Type B pancreatic cell (in vitro differentiated cells): ENCODE measurements around the gene MAPK8IP3. TPM values are rescaled to one million over a fixed set of nuclear protein-coding genes. Genes with fewer than 3 reads are reported as not detected.

ENCODE experiments used
- DNase-seq: peaks from one replicate; pipeline ENCODE4 v3.0.0; 2021; ENCODE audit warnings: mixed read lengths; ENCODE audit not compliant: unreplicated experiment; ENCODE audit errors: extremely low spot score
- H3K27ac Mint-ChIP-seq: 2 replicates; pipeline ENCODE4 v1.8.0; 2021; ENCODE audit warnings: mild to moderate bottlenecking, mixed read lengths
- H3K27me3 Mint-ChIP-seq: 2 replicates; pipeline ENCODE4 v1.8.0; 2021; ENCODE audit warnings: mixed read lengths
- H3K36me3 Mint-ChIP-seq: 2 replicates; pipeline ENCODE4 v1.8.0; 2021; ENCODE audit warnings: mixed read lengths
- H3K4me1 Mint-ChIP-seq: one replicate; pipeline ENCODE4 v1.8.0; 2021; ENCODE audit warnings: mixed read lengths; ENCODE audit not compliant: unreplicated experiment
- H3K4me3 Mint-ChIP-seq: 2 replicates; pipeline ENCODE4 v1.8.0; 2021; ENCODE audit warnings: mild to moderate bottlenecking, mixed read lengths
- H3K9me3 Mint-ChIP-seq: 2 replicates; pipeline ENCODE4 v1.8.0; 2021; ENCODE audit warnings: mixed read lengths
- CTCF ChIP-seq: fragments of 200-600 bp; sonication (generic); conservative IDR thresholded peaks from 2 replicates; pipeline ENCODE4 v1.5.0; 2021; ENCODE audit warnings: antibody characterized with exemption, mild to moderate bottlenecking
- total RNA-seq: library from RNA; stranded (reverse); gene quantifications from 2 replicates; pipeline ENCODE4 v1.2.1, GENCODE V29; 2021; ENCODE audit warnings: low replicate concordance

The MAPK8IP3 gene
- total RNA-seq, 1 donor from 2014 or later, result 97.5 TPM

GRCh38 chr16:1668612-1669319 is 37.2 kb upstream of the MAPK8IP3 start:
- TF ChIP-seq CTCF, result no peak
- H3K27me3 Mint-ChIP-seq, result no peaks in the 10 kb centered on the region
- no peak for DNase-seq
- H3K4me1 Mint-ChIP-seq, result no peaks in the 10 kb centered on the region
- no peak overlapping the region for H3K4me3 Mint-ChIP-seq
- peaks cover 22% of the 10 kb centered on the region for H3K36me3 Mint-ChIP-seq
- no peak overlapping the region for H3K27ac Mint-ChIP-seq
- no peaks in the 10 kb centered on the region for H3K9me3 Mint-ChIP-seq

- Mint-ChIP-seq H3K36me3 (peaks cover 18% of the 10 kb centered on the region), H3K4me1 (no peaks in the 10 kb centered on the region), H3K27ac (no peak overlapping the region), H3K27me3 (no peaks in the 10 kb centered on the region), H3K4me3 (no peak overlapping the region), H3K9me3 (no peaks in the 10 kb centered on the region)
- no peak for DNase-seq
- no peak for TF ChIP-seq CTCF
These were observed 36.3 kb upstream of the MAPK8IP3 start for GRCh38 chr16:1669698-1670097.

GRCh38 chr16:1670371-1670770 is 35.6 kb upstream of the MAPK8IP3 start:
- Mint-ChIP-seq H3K27ac (no peak overlapping the region), H3K27me3 (no peaks in the 10 kb centered on the region), H3K4me1 (no peaks in the 10 kb centered on the region), H3K4me3 (no peak overlapping the region), H3K36me3 (peaks cover 14% of the 10 kb centered on the region), H3K9me3 (no peaks in the 10 kb centered on the region)
- DNase-seq, result no peak
- TF ChIP-seq CTCF, result no peak

- H3K36me3 Mint-ChIP-seq, result peaks cover 16% of the 10 kb centered on the region
- H3K4me3 Mint-ChIP-seq, result no peak overlapping the region
- no peak overlapping the region for H3K27ac Mint-ChIP-seq
- TF ChIP-seq CTCF, result no peak
- no peaks in the 10 kb centered on the region for H3K27me3 Mint-ChIP-seq
- no peaks in the 10 kb centered on the region for H3K9me3 Mint-ChIP-seq
- no peaks in the 10 kb centered on the region for H3K4me1 Mint-ChIP-seq
- no peak for DNase-seq
These were observed 35.1 kb upstream of the MAPK8IP3 start for GRCh38 chr16:1670866-1671265.

- Mint-ChIP-seq H3K27me3 (no peaks in the 10 kb centered on the region), H3K9me3 (no peaks in the 10 kb centered on the region), H3K4me3 (no peak overlapping the region), H3K36me3 (peaks cover 16% of the 10 kb centered on the region), H3K27ac (no peak overlapping the region), H3K4me1 (no peaks in the 10 kb centered on the region)
- no peak for DNase-seq
- TF ChIP-seq CTCF, result no peak
These were observed 32.4 kb upstream of the MAPK8IP3 start for GRCh38 chr16:1673424-1674151.
